ENCODE data around the gene STIMATE. TPM values are rescaled to one million over a fixed set of nuclear protein-coding genes. Genes with fewer than 3 reads are reported as not detected.

The STIMATE gene
- total and polyA plus RNA-seq, 2 experiments from 2014 or later: 11.2 to 23.6 TPM

DNA sequence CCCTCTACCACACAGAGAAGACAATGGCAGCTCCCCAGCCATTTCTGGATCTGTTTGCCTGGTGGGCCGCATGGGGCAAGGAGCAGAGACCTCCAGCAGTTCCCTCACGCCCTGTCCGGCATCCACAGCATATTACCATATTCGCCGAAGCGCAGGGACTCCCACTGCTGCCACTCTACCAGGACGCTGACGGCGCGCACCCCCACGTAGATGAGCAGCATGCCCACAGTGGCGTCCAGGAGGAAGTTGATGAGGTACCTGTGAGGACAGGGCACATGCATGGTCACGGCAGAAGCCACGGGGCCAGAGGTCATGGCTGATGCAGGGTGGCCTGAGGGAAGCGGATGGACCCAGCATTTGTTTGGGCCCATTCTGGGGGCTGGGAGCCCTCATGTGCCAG is 47.7 kb downstream of the STIMATE start (continued):
- TF ChIP-seq, protein P1, sequence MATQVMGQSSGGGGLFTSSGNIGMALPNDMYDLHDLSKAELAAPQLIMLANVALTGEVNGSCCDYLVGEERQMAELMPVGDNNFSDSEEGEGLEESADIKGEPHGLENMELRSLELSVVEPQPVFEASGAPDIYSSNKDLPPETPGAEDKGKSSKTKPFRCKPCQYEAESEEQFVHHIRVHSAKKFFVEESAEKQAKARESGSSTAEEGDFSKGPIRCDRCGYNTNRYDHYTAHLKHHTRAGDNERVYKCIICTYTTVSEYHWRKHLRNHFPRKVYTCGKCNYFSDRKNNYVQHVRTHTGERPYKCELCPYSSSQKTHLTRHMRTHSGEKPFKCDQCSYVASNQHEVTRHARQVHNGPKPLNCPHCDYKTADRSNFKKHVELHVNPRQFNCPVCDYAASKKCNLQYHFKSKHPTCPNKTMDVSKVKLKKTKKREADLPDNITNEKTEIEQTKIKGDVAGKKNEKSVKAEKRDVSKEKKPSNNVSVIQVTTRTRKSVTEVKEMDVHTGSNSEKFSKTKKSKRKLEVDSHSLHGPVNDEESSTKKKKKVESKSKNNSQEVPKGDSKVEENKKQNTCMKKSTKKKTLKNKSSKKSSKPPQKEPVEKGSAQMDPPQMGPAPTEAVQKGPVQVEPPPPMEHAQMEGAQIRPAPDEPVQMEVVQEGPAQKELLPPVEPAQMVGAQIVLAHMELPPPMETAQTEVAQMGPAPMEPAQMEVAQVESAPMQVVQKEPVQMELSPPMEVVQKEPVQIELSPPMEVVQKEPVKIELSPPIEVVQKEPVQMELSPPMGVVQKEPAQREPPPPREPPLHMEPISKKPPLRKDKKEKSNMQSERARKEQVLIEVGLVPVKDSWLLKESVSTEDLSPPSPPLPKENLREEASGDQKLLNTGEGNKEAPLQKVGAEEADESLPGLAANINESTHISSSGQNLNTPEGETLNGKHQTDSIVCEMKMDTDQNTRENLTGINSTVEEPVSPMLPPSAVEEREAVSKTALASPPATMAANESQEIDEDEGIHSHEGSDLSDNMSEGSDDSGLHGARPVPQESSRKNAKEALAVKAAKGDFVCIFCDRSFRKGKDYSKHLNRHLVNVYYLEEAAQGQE (IDR thresholded peaks at IDR 0.05; ENCODE audit: unreplicated experiment): no peak
- TF ChIP-seq CREB1 (CRISPR knock-in tag; IDR thresholded peaks at IDR 0.05; ENCODE audit: low read depth) (no peak), STAT1 (IDR thresholded peaks at IDR 0.05; ENCODE audit: unreplicated experiment) (no peak), ZNF114 (CRISPR knock-in tag; IDR thresholded peaks at IDR 0.05) (no peak)

- Histone ChIP-seq H2AFZ (no peak overlapping the region), H3K4me3 (no peak overlapping the region), H3K4me1 (ENCODE audit: insufficient read depth) (0 out of 2 replicates have a peak, but pooled peaks cover 4% of the 10 kb centered on the region), H3K27me3 (ENCODE audit: insufficient read depth) (no peaks in the 10 kb centered on the region), H3K9me2 (ENCODE audit: insufficient read depth) (no peaks in the 10 kb centered on the region), H3K4me2 (no peak overlapping the region), H3K79me2 (replicated peaks; ENCODE audit: insufficient read depth) (no peaks in the 10 kb centered on the region), H3K27ac (ENCODE audit: low read depth) (no peak overlapping the region), H4K20me1 (replicated peaks; ENCODE audit: insufficient read depth) (peaks cover 2% of the 10 kb centered on the region; the same call in 1 of the 2 replicates), H3K36me3 (ENCODE audit: insufficient read depth) (0 out of 2 replicates have a peak, but pooled peaks cover 3% of the 10 kb centered on the region), H3F3A (replicated peaks; ENCODE audit: low read depth) (no peaks in the 10 kb centered on the region)
- H3K27me3 Mint-ChIP-seq (ENCODE audit: insufficient read depth, low read depth, poor library complexity): peaks cover 3% of the 10 kb centered on the region
- DNase-seq (ENCODE audit: low spot score) (no peak), ATAC-seq (no peak)
- H3K4me1 Mint-ChIP-seq: peaks cover 6% of the 10 kb centered on the region
- no peak overlapping the region for H3K4me3 Mint-ChIP-seq
- no peak overlapping the region for H3K27ac Mint-ChIP-seq
- H3K9me3 Mint-ChIP-seq: no peaks in the 10 kb centered on the region
- TF ChIP-seq, protein P2, sequence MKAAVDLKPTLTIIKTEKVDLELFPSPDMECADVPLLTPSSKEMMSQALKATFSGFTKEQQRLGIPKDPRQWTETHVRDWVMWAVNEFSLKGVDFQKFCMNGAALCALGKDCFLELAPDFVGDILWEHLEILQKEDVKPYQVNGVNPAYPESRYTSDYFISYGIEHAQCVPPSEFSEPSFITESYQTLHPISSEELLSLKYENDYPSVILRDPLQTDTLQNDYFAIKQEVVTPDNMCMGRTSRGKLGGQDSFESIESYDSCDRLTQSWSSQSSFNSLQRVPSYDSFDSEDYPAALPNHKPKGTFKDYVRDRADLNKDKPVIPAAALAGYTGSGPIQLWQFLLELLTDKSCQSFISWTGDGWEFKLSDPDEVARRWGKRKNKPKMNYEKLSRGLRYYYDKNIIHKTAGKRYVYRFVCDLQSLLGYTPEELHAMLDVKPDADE (IDR thresholded peaks at IDR 0.05): no peak
- no peak for TF ChIP-seq CREB1 (CRISPR knock-in tag; IDR thresholded peaks at IDR 0.05; ENCODE audit: low read depth)
- no peak for TF ChIP-seq POLR2AphosphoS5 (IDR thresholded peaks at IDR 0.05; ENCODE audit: low read depth)
- TF ChIP-seq STAT1 (IDR thresholded peaks at IDR 0.05; ENCODE audit: unreplicated experiment): no peak
- TF ChIP-seq, protein P1 (IDR thresholded peaks at IDR 0.05; ENCODE audit: unreplicated experiment): no peak
- no peak for TF ChIP-seq EZH2phosphoT487 (IDR thresholded peaks at IDR 0.05; ENCODE audit: unreplicated experiment)
- peaks cover 32% of the 10 kb centered on the region for H3K36me3 Mint-ChIP-seq (ENCODE audit: low read depth)
Observed at GRCh38 chr3:52848617-52849016, 48.7 kb downstream of the STIMATE start.

Data from GM23338 (cell line).